ENCODE data around the gene SURF4.

DNA sequence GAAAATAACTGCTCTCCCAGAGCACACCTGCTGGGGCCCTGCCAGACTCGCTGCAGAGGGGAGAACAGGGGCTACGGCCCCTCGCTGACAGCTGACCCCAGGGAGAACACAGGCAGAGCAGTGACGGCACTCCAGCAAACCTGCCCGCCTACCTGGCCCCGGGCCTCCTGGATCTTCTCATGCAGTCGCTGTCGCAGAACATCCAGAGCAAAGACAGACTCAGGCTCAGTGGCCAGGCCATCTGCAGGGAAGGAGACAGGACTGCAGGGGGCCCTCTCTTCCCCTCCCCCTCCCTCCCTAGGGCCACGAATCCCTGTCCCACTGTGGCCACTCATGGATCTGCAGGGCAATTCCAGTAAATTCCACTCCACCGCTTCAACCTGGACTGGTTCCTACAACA, 42.3 kb downstream of the SURF4 start:
- TF ChIP-seq, protein P1, sequence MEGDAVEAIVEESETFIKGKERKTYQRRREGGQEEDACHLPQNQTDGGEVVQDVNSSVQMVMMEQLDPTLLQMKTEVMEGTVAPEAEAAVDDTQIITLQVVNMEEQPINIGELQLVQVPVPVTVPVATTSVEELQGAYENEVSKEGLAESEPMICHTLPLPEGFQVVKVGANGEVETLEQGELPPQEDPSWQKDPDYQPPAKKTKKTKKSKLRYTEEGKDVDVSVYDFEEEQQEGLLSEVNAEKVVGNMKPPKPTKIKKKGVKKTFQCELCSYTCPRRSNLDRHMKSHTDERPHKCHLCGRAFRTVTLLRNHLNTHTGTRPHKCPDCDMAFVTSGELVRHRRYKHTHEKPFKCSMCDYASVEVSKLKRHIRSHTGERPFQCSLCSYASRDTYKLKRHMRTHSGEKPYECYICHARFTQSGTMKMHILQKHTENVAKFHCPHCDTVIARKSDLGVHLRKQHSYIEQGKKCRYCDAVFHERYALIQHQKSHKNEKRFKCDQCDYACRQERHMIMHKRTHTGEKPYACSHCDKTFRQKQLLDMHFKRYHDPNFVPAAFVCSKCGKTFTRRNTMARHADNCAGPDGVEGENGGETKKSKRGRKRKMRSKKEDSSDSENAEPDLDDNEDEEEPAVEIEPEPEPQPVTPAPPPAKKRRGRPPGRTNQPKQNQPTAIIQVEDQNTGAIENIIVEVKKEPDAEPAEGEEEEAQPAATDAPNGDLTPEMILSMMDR (IDR thresholded peaks at IDR 0.05) = no peak
- TF ChIP-seq POLR2A (IDR thresholded peaks at IDR 0.05) = no peak
